H1 (cell line): Measurements from ENCODE around the gene AK2. TPM values are rescaled to one million over a fixed set of nuclear protein-coding genes. Genes with fewer than 3 reads are reported as not detected.

Source experiments
- CTCF ChIA-PET: fragments of 300-600 bp; sonication (Branson Sonifier 250); formaldehyde crosslinking; loops from one replicate; lab custom pipeline; 2021; ENCODE audit not compliant: partially characterized antibody; lab: Charles Lee
- POLR2A ChIA-PET: fragments of 300-600 bp; sonication (Branson Sonifier 250); formaldehyde crosslinking; loops from one replicate; lab custom pipeline; 2021; ENCODE audit warnings: inconsistent platforms; ENCODE audit not compliant: partially characterized antibody; lab: Charles Lee
- DNase-seq, 2 experiments: peaks; one replicate each; pipeline versions ENCODE4 v3.0.0 to v3.0.0-alpha.2; 2010 to 2022; ENCODE audit warnings: low spot score in 2 of 2, low read depth in 1 of 2, mixed read lengths in 1 of 2
- FAIRE-seq: peaks from 2 replicates; lab custom pipeline; 2011; peaks lifted over from hg19 to GRCh38; lab: Jason Lieb, UNC
- H2AFZ ChIP-seq: 2 replicates; pipeline ENCODE4 v1.8.1; 2012; ENCODE audit warnings: low read length, inconsistent platforms
- H2AK5ac ChIP-seq: 2 replicates; pipeline ENCODE4 v1.6.1; 2013; ENCODE audit warnings: low read depth, low read length
- H2BK120ac ChIP-seq: replicated peaks from 2 replicates; pipeline ENCODE3; 2013; ENCODE audit warnings: low read depth, low read length, inconsistent platforms
- H2BK12ac ChIP-seq: 2 replicates; pipeline ENCODE4 v1.6.1; 2013; ENCODE audit warnings: low read depth, low read length
- H2BK15ac ChIP-seq: 2 replicates; pipeline ENCODE4 v1.6.1; 2013; ENCODE audit warnings: low read length
- H2BK20ac ChIP-seq: 2 replicates; pipeline ENCODE4 v1.6.1; 2013; ENCODE audit warnings: low read length
- H2BK5ac ChIP-seq: 2 replicates; pipeline ENCODE4 v1.6.1; 2013; ENCODE audit warnings: low read depth, low read length
- H3K14ac ChIP-seq: 2 replicates; pipeline ENCODE4 v1.6.1; 2013; ENCODE audit warnings: inconsistent platforms; ENCODE audit not compliant: insufficient read length
- H3K18ac ChIP-seq: 2 replicates; pipeline ENCODE4 v1.6.1; 2013; ENCODE audit warnings: low read length; ENCODE audit errors: extremely low read depth
- H3K23ac ChIP-seq: 2 replicates; pipeline ENCODE4 v1.6.1; 2013; ENCODE audit warnings: inconsistent platforms; ENCODE audit not compliant: insufficient read length
- H3K23me2 ChIP-seq: 2 replicates; pipeline ENCODE4 v1.6.1; 2013; ENCODE audit warnings: low read depth, low read length
- H3K27ac ChIP-seq: 2 replicates; pipeline ENCODE4 v1.6.1; 2011; ENCODE audit warnings: low read depth, low read length, inconsistent platforms
- H3K27me3 ChIP-seq, 4 experiments: replicated peaks in 1 of 4; 1 replicate in 1 of 4; 2 replicates in 3 of 4; pipeline versions ENCODE4 v1.6.1 to v1.8.1; 2011 to 2013; ENCODE audit warnings: low read length in 3 of 4, mild to moderate bottlenecking in 3 of 4, inconsistent platforms in 2 of 4, mixed read lengths in 2 of 4, moderate library complexity in 1 of 4; ENCODE audit not compliant: control insufficient read depth in 3 of 4, insufficient read depth in 3 of 4; ENCODE audit errors: extremely low read depth in 1 of 4
- H3K36me3 ChIP-seq, 4 experiments: 2 replicates each; pipeline versions ENCODE4 v1.6.1 to v1.8.1; 2011 to 2013; ENCODE audit warnings: mild to moderate bottlenecking in 4 of 4, low read length in 3 of 4, moderate library complexity in 2 of 4, control low read depth in 1 of 4, inconsistent platforms in 1 of 4; ENCODE audit not compliant: insufficient read depth in 4 of 4, control insufficient read depth in 2 of 4
- H3K4ac ChIP-seq: replicated peaks from 2 replicates; pipeline ENCODE3; 2013; ENCODE audit warnings: low read length, low read depth, mixed read lengths, inconsistent platforms; ENCODE audit not compliant: insufficient read length
- H3K4me1 ChIP-seq, 4 experiments: replicated peaks in 1 of 4; 1 replicate in 1 of 4; 2 replicates in 3 of 4; pipeline versions ENCODE4 v1.6.1 to v1.8.1; 2011 to 2013; ENCODE audit warnings: low read length in 3 of 4, inconsistent platforms in 2 of 4, mixed read lengths in 1 of 4; ENCODE audit not compliant: insufficient read depth in 4 of 4, control insufficient read depth in 3 of 4
- H3K4me2 ChIP-seq, 2 experiments: 2 replicates each; pipeline versions ENCODE4 v1.6.1 to v1.8.1; 2011 to 2013; ENCODE audit warnings: low read depth in 2 of 2, low read length in 2 of 2, control low read depth in 1 of 2, inconsistent platforms in 1 of 2, mild to moderate bottlenecking in 1 of 2; ENCODE audit not compliant: insufficient read depth in 1 of 2
- H3K4me3 ChIP-seq, 4 experiments: fragments of 200-600, 300-600 bp in 1 of 4; sonication (generic), shearing (Covaris generic), sonication (Bioruptor Twin) in 1 of 4; 2 replicates each; pipeline versions ENCODE4 v1.5.1 to v1.8.1; 2011 to 2016; ENCODE audit warnings: low read length in 4 of 4, low read depth in 3 of 4, control low read depth in 2 of 4, inconsistent platforms in 2 of 4, mild to moderate bottlenecking in 2 of 4, mixed read lengths in 1 of 4, moderate library complexity in 1 of 4; ENCODE audit not compliant: insufficient read depth in 2 of 4; ENCODE audit errors: extremely low read depth in 1 of 4
- H3K56ac ChIP-seq: replicated peaks from 2 replicates; pipeline ENCODE3; 2013; ENCODE audit warnings: low read depth, mild to moderate bottlenecking, mixed read lengths, low read length, inconsistent platforms; ENCODE audit not compliant: insufficient read length
- H3K79me1 ChIP-seq: 2 replicates; pipeline ENCODE4 v1.6.1; 2013; ENCODE audit warnings: low read depth, low read length, control low read depth
- H3K79me2 ChIP-seq, 2 experiments: 2 replicates each; pipeline versions ENCODE4 v1.6.1 to v1.8.1; 2012 to 2013; ENCODE audit warnings: low read length in 2 of 2, mild to moderate bottlenecking in 2 of 2, inconsistent platforms in 1 of 2; ENCODE audit not compliant: insufficient read depth in 2 of 2, control insufficient read depth in 1 of 2
- H3K9ac ChIP-seq, 4 experiments: replicated peaks in 1 of 4; 1 replicate in 1 of 4; 2 replicates in 3 of 4; pipeline versions ENCODE4 v1.6.1 to v1.8.1; 2011 to 2013; ENCODE audit warnings: low read depth in 3 of 4, low read length in 3 of 4, control low read depth in 2 of 4, mild to moderate bottlenecking in 2 of 4, moderate library complexity in 2 of 4, inconsistent platforms in 1 of 4; ENCODE audit errors: extremely low read depth in 1 of 4
- H3K9me3 ChIP-seq, 2 experiments: 2 replicates each; pipeline versions ENCODE4 v1.6.1 to v1.8.1; 2012 to 2013; ENCODE audit warnings: mild to moderate bottlenecking in 2 of 2, moderate library complexity in 2 of 2, control low read depth in 1 of 2, inconsistent platforms in 1 of 2, low read depth in 1 of 2, low read length in 1 of 2, mixed read lengths in 1 of 2; ENCODE audit not compliant: insufficient read depth in 2 of 2
- H4K20me1 ChIP-seq, 2 experiments: replicated peaks in 1 of 2; 2 replicates each; pipeline versions ENCODE3 to v1.8.1; 2011 to 2013; ENCODE audit warnings: inconsistent platforms in 2 of 2, low read length in 2 of 2, mild to moderate bottlenecking in 1 of 2; ENCODE audit not compliant: insufficient read depth in 2 of 2, control insufficient read depth in 1 of 2
- H4K5ac ChIP-seq: 2 replicates; pipeline ENCODE4 v1.6.1; 2013; ENCODE audit warnings: low read length, low read depth, mixed read lengths, inconsistent platforms; ENCODE audit not compliant: insufficient read length
- H4K8ac ChIP-seq: 2 replicates; pipeline ENCODE4 v1.8.0; 2013; ENCODE audit warnings: mild to moderate bottlenecking, moderate library complexity, low read length, inconsistent platforms; ENCODE audit not compliant: insufficient read depth; ENCODE audit errors: extremely low read depth
- H4K91ac ChIP-seq: replicated peaks from 2 replicates; pipeline ENCODE3; 2013; ENCODE audit warnings: low read length, mixed read lengths, inconsistent platforms; ENCODE audit not compliant: insufficient read length
- E2F6 ChIP-seq: IDR thresholded peaks from 2 replicates; pipeline ENCODE4 v1.6.1; 2012; ENCODE audit warnings: inconsistent platforms
- SP4 ChIP-seq: IDR thresholded peaks from 2 replicates; pipeline ENCODE4 v1.6.1; 2012; ENCODE audit warnings: low read length, inconsistent platforms
- SRF ChIP-seq: IDR thresholded peaks from 2 replicates; pipeline ENCODE4 v1.6.1; 2011; ENCODE audit warnings: mild to moderate bottlenecking, low read depth, low read length, moderate library complexity
- TAF1 ChIP-seq: IDR thresholded peaks from 2 replicates; pipeline ENCODE4 v1.6.1; 2011; ENCODE audit warnings: mild to moderate bottlenecking, low read depth, low read length
- TCF12 ChIP-seq: IDR thresholded peaks from 2 replicates; pipeline ENCODE4 v1.6.1; 2011; ENCODE audit warnings: low read depth, mild to moderate bottlenecking, low read length
- WGBS, 2 experiments: shearing (Covaris generic) in 1 of 2; methylation state at CpG; one replicate each; pipeline versions ENCODE4 v1.1.6 to v1.1.7; 2013 to 2015; ENCODE audit warnings: low lambda C conversion rate in 2 of 2, mixed read lengths in 2 of 2, inconsistent platforms in 1 of 2, low coverage in 1 of 2, missing lambda C conversion rate in 1 of 2; ENCODE audit not compliant: insufficient replicate concordance in 2 of 2, insufficient coverage in 1 of 2, insufficient read length in 1 of 2; ENCODE audit errors: extremely low coverage in 1 of 2, missing lambda C conversion rate in 1 of 2; 5-methylcytosine and 5-hydroxymethylcytosine counted together
- polyA plus RNA-seq, 7 experiments: library from polyadenylated mRNA; depleted of rRNA in 3 of 7; stranded (reverse) in 5 of 7; unstranded in 2 of 7; fragments of >200 nt in 5 of 7; fragments of 200-250 nt in 2 of 7; gene quantifications; 1 replicate in 5 of 7; 2 replicates in 1 of 7; 4 replicates in 1 of 7; pipeline versions ENCODE4 v1.2.1 to v1.2.3, GENCODE V29; 2011 to 2013; ENCODE audit warnings: missing spikeins in 2 of 7, mixed read lengths in 2 of 7
- total RNA-seq: library from RNA; stranded (reverse); fragmentation: NEBNext Ultra II Directional; extraction: Animal tissue kit (Norgen Biotek cat#: 25700); gene quantifications from 2 replicates; pipeline ENCODE4 v1.2.1, GENCODE V29; 2021

The AK2 gene
- total and polyA plus RNA-seq, 2 of the 8 experiments (the other 6 are each of a cell fraction or from before 2014, with no cell fraction given) = 92.3 to 137 TPM

- H3K18ac ChIP-seq = no peak overlapping the region
- peaks cover 2% of the 10 kb centered on the region; the same call in 1 of the 2 replicates for H3K23me2 ChIP-seq
- no peaks in the 10 kb centered on the region for H3K36me3 ChIP-seq
- H2AFZ ChIP-seq = no peak overlapping the region
- no peak overlapping the region for H3K4me2 ChIP-seq
- peaks cover 0 to 5% (median 1%) of the 10 kb centered on the region in 4 experiments; a peak in 3 of 7 replicates for H3K4me1 ChIP-seq
- H3K79me2 ChIP-seq = peaks cover 0 to 29% of the 10 kb centered on the region in 2 experiments; a peak in 2 of 4 replicates
- CTCF ChIA-PET = interaction anchor here (5.2 kb wide), 1 partner anchor 26 kb away, joined by 34 read pairs; no protein-coding TSS in a partner anchor
- no peak overlapping the region for H3K4ac ChIP-seq
- POLR2A ChIA-PET = no interaction called here
- no peak overlapping the region for H4K8ac ChIP-seq
- no peak overlapping the region for H2BK15ac ChIP-seq
- no peak overlapping the region for H3K23ac ChIP-seq
- H4K5ac ChIP-seq = no peak overlapping the region
- peaks cover 4 to 15% of the 10 kb centered on the region in 2 experiments for H4K20me1 ChIP-seq
- DNase-seq (no peak), FAIRE-seq (no peak)
- H3K79me1 ChIP-seq = peaks cover 2% of the 10 kb centered on the region; the same call in 1 of the 2 replicates
- H3K14ac ChIP-seq = no peak overlapping the region
- H3K9me3 ChIP-seq = no peaks in the 10 kb centered on the region
- H2BK20ac ChIP-seq = no peak overlapping the region
- H3K27me3 ChIP-seq = peaks cover 0 to 4% (median 0%) of the 10 kb centered on the region in 4 experiments; a peak in 1 of 7 replicates
- H2BK12ac ChIP-seq = no peak overlapping the region
- no peak overlapping the region for H3K4me3 ChIP-seq
- no peak overlapping the region for H2BK5ac ChIP-seq
- H3K27ac ChIP-seq = no peak overlapping the region
- 76% methylated on average over 2 of the region's 2 CpGs; no CpG with 5 or more reads in 1 of the 2 experiments for WGBS, 2 experiments
- H2BK120ac ChIP-seq = no peak overlapping the region
- no peak overlapping the region for H3K9ac ChIP-seq
- no peak overlapping the region for H2AK5ac ChIP-seq
- H4K91ac ChIP-seq = no peak overlapping the region
- no peak overlapping the region for H3K56ac ChIP-seq
- TF ChIP-seq SP4 (no peak), TCF12 (no peak), E2F6 (no peak), SRF (no peak), TAF1 (no peak)
Observed at GRCh38 chr1:32960342-32960741, 76.3 kb downstream of the AK2 start.
